GM18858 (cell line): ENCODE results near the gene MDM2.

ENCODE experiments used
- ATAC-seq: cut with Tn5 transposase; IDR thresholded peaks from one replicate; pipeline ENCODE4 v1.9.1; 2021; ENCODE audit not compliant: unreplicated experiment

MDM2 gene

GRCh38 chr12:68870443-68870842 is 62.5 kb downstream of the MDM2 start:
- ATAC-seq: no peak

- no peak for ATAC-seq
These were observed 63.4 kb downstream of the MDM2 start for GRCh38 chr12:68871396-68871795.

- no peak for ATAC-seq
These were observed 63.9 kb downstream of the MDM2 start for GRCh38 chr12:68871921-68872320.

GRCh38 chr12:68873316-68873715 is 65.3 kb downstream of the MDM2 start:
- ATAC-seq: no peak

GRCh38 chr12:68876461-68876860 is 68.5 kb downstream of the MDM2 start:
- no peak for ATAC-seq

- no peak for ATAC-seq
These were observed 69.6 kb downstream of the MDM2 start for GRCh38 chr12:68877583-68877982.

- no peak for ATAC-seq
These were observed 70.3 kb downstream of the MDM2 start for GRCh38 chr12:68878283-68878682.

- no peak for ATAC-seq
These were observed 70.9 kb downstream of the MDM2 start for GRCh38 chr12:68878846-68879245.

GRCh38 chr12:68880660-68881325 is 72.8 kb downstream of the MDM2 start:
- no peak for ATAC-seq

- no peak for ATAC-seq
These were observed 74.4 kb downstream of the MDM2 start for GRCh38 chr12:68882251-68882964.

- ATAC-seq: no peak
These were observed 75.2 kb downstream of the MDM2 start for GRCh38 chr12:68883151-68883550.

GRCh38 chr12:68884251-68884650 is 76.3 kb downstream of the MDM2 start:
- no peak for ATAC-seq

GRCh38 chr12:68885381-68885780 is 77.4 kb downstream of the MDM2 start:
- ATAC-seq: no peak

GRCh38 chr12:68886636-68887572 is 78.9 kb downstream of the MDM2 start:
- no peak for ATAC-seq

- ATAC-seq: no peak
These were observed 79.7 kb downstream of the MDM2 start for GRCh38 chr12:68887641-68888040.

GRCh38 chr12:68888243-68888642 is 80.3 kb downstream of the MDM2 start:
- ATAC-seq: no peak

GRCh38 chr12:68890701-68891113 is 82.7 kb downstream of the MDM2 start:
- no peak for ATAC-seq

GRCh38 chr12:68891141-68891540 is 83.2 kb downstream of the MDM2 start:
- no peak for ATAC-seq

GRCh38 chr12:68893201-68893600 is 85.2 kb downstream of the MDM2 start:
- ATAC-seq: no peak

- ATAC-seq: no peak
These were observed 85.8 kb downstream of the MDM2 start for GRCh38 chr12:68893741-68894140.

GRCh38 chr12:68894276-68894855 is 86.4 kb downstream of the MDM2 start:
- no peak for ATAC-seq
